ENCODE results near the gene SNAI3.

SNAI3 gene

GRCh38 chr16:88695753-88696152 lies 9.4 kb upstream of the SNAI3 start:
- no peak overlapping the region for H3K4me3 ChIP-seq (ENCODE audit: low read depth, low read length)
- CTCF ChIA-PET, result interaction anchor here (0.9 to 3.2 kb wide), 3 partner anchors 9 to 14 kb away, joined by 4 to 11 read pairs (median 4); partner anchors contain the start of gene SNAI3
- DNase-seq (ENCODE audit: low read depth, low spot score), result no peak
- POLR2A ChIA-PET, result no interaction called here
- TF ChIP-seq CTCF (IDR thresholded peaks at IDR 0.05; ENCODE audit: insufficient read depth, low read length, missing control alignments), result no peak

GRCh38 chr16:88695218-88695617 lies 8.9 kb upstream of the SNAI3 start:
- POLR2A ChIA-PET, result no interaction called here
- H3K4me3 ChIP-seq (ENCODE audit: low read depth, low read length), result no peak overlapping the region
- no peak for TF ChIP-seq CTCF (IDR thresholded peaks at IDR 0.05; ENCODE audit: insufficient read depth, low read length, missing control alignments)
- CTCF ChIA-PET, result interaction anchor here (1.5 kb wide), 1 partner anchor 10 kb away, joined by 4 read pairs; no protein-coding TSS in a partner anchor
- no peak for DNase-seq (ENCODE audit: low read depth, low spot score)

GRCh38 chr16:88694221-88695087 lies 8.1 kb upstream of the SNAI3 start:
- DNase-seq (ENCODE audit: low read depth, low spot score), result no peak
- ChIA-PET POLR2A (no interaction called here), CTCF (interaction anchor here (1.4 kb wide), 1 partner anchor 9 kb away, joined by 5 read pairs; no protein-coding TSS in a partner anchor)
- H3K4me3 ChIP-seq (ENCODE audit: low read depth, low read length), result no peak overlapping the region
- no peak for TF ChIP-seq CTCF (IDR thresholded peaks at IDR 0.05; ENCODE audit: insufficient read depth, low read length, missing control alignments)

- CTCF ChIA-PET, result interaction anchor here (1.4 kb wide), 1 partner anchor 9 kb away, joined by 5 read pairs; no protein-coding TSS in a partner anchor
- H3K4me3 ChIP-seq (ENCODE audit: low read depth, low read length), result no peak overlapping the region
- POLR2A ChIA-PET, result no interaction called here
- DNase-seq (ENCODE audit: low read depth, low spot score), result no peak
- TF ChIP-seq CTCF (IDR thresholded peaks at IDR 0.05; ENCODE audit: insufficient read depth, low read length, missing control alignments), result no peak
Measured at GRCh38 chr16:88693420-88694177, 7.3 kb upstream of the SNAI3 start.

GRCh38 chr16:88692861-88693260 lies 6.6 kb upstream of the SNAI3 start:
- DNase-seq (ENCODE audit: low read depth, low spot score), result no peak
- POLR2A ChIA-PET, result no interaction called here
- TF ChIP-seq CTCF (IDR thresholded peaks at IDR 0.05; ENCODE audit: insufficient read depth, low read length, missing control alignments), result no peak
- CTCF ChIA-PET, result interaction anchor here (1.1 to 1.4 kb wide), 2 partner anchors 8 to 44 kb away, joined by 5 read pairs; no protein-coding TSS in a partner anchor
- no peak overlapping the region for H3K4me3 ChIP-seq (ENCODE audit: low read depth, low read length)

Measured in AG04449 (cell line).